Measurements from ENCODE around the gene POU6F2.

Gene POU6F2

DNA sequence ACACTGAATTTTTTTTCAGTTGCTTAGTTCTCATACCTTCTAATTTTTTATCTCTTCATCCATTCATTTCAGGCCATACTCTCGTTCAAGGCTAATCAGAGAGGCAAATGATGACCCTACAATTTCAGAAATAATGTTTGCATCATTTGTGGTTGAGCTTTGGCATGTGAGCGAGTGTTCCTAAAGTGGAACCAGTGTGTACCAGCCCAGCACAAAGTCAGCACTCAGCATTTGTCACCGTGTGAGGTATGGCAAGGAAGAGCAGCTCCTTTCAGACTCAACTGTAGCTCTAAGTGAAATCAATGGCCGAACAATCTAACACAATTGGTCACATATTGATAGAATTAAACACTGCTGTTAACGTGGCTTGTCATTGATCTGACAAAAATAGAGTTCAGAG lies 154.6 kb downstream of the POU6F2 start:
- no peak for DNase-seq (ENCODE audit: low spot score)
- H3K4me3 ChIP-seq: no peak overlapping the region
- TF ChIP-seq, protein P1, sequence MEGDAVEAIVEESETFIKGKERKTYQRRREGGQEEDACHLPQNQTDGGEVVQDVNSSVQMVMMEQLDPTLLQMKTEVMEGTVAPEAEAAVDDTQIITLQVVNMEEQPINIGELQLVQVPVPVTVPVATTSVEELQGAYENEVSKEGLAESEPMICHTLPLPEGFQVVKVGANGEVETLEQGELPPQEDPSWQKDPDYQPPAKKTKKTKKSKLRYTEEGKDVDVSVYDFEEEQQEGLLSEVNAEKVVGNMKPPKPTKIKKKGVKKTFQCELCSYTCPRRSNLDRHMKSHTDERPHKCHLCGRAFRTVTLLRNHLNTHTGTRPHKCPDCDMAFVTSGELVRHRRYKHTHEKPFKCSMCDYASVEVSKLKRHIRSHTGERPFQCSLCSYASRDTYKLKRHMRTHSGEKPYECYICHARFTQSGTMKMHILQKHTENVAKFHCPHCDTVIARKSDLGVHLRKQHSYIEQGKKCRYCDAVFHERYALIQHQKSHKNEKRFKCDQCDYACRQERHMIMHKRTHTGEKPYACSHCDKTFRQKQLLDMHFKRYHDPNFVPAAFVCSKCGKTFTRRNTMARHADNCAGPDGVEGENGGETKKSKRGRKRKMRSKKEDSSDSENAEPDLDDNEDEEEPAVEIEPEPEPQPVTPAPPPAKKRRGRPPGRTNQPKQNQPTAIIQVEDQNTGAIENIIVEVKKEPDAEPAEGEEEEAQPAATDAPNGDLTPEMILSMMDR (IDR thresholded peaks at IDR 0.05): no peak
- H3K27ac ChIP-seq: no peak overlapping the region

DNA sequence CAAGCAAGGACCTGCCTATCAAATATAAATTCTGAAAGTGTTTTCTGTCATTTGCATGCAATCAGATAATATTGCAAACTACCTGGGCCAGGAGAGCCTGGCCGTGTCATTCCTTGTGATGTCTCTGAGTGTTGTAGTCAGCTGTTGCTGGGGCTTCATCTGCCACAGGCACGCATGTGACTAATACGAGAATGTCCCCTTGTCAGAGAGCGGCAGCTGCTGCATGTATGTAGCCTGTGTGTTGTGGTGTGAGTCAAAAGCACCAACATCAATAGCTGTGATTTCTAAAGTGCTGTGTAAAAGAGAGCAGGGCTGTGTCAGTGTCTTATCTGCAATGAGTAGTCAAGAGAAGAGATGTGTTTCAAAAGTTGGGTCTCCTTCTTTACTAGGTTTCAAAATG lies 155.4 kb downstream of the POU6F2 start:
- TF ChIP-seq, protein P1 (IDR thresholded peaks at IDR 0.05): no peak
- DNase-seq (ENCODE audit: low spot score): no peak
- no peak overlapping the region for H3K27ac ChIP-seq
- H3K4me3 ChIP-seq: no peak overlapping the region

DNA sequence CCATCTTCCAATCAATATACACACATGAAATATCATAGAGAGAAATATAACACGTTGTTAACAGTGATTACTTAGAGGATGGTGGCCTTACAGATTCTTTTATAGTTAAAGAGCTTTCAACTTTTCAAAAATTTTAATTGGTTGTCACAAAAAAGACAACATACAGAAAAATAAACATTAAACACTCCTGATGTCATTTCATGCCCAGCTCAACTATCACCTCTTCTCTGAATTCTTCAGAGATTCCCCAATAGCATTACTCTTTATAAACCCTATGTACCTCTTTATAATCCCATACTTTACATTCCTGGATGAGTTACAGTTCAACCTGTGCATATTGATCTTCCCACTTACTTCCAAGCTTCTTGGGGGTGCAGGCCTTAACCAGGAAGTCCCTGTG lies 159.8 kb downstream of the POU6F2 start:
- TF ChIP-seq, protein P1 (IDR thresholded peaks at IDR 0.05): no peak
- Histone ChIP-seq H3K27ac (no peak overlapping the region), H3K4me3 (no peak overlapping the region)
- DNase-seq (ENCODE audit: low spot score): no peak

DNA sequence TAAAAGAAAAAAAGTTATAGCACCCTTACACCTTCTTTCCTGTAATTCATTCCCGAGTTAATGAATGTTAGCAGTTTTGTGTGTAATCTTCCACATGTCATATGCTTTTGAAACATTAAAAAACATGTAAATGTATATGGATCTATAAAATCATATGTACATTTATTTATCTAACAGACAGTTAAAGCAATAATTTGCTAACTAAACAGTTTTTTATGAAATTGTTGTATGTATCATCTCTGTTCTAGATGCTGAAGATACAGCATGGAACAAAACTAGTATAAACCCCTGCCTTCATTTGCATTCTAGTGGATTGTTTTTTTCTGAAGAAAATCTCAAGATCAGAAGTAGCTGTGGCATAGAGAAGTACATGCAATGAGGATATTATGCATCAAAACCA lies 165.0 kb downstream of the POU6F2 start:
- TF ChIP-seq, protein P1 (IDR thresholded peaks at IDR 0.05): no peak
- no peak for DNase-seq (ENCODE audit: low spot score)
- Histone ChIP-seq H3K27ac (no peak overlapping the region), H3K4me3 (no peak overlapping the region)

DNA sequence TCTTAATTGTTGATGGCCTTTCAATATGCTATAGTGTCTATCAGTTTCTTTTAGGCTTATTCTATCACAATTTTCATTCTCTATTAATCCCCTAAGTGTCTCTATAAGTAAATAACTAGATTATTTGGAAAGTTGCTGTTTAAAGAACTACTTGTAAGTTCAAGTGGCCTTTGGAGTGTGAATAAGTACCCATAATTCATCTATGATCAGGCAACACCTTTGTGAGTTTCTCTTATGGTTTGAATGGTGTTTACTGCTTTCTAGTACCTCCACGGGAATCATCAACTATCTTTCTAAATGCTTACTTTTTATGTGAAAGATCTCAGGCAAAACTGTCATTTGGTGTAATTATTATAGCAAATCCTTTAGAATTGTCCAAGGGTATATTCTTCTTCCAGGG lies 166.7 kb downstream of the POU6F2 start:
- TF ChIP-seq, protein P1 (IDR thresholded peaks at IDR 0.05): no peak
- DNase-seq (ENCODE audit: low spot score): no peak
- H3K27ac ChIP-seq: no peak overlapping the region
- no peak overlapping the region for H3K4me3 ChIP-seq

DNA sequence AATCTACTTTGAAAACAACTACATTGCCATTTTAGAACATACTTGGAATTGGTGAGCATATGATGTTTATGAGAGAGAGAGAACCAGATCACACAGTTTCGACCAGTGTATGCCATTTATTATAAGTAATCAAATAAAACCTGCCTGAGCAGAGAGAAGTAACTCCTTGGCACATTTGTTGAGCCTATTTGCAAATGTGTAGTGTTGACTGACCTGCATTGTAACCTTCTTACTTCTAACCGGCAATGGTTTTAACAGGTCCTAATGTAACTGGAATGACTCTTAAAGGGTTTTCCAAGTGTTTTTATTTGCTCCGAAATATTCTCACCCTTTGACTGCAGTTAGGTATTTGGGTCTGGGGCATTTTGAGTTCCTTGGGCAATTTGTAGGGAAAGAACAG lies 167.6 kb downstream of the POU6F2 start:
- TF ChIP-seq, protein P1 (IDR thresholded peaks at IDR 0.05): no peak
- H3K4me3 ChIP-seq: no peak overlapping the region
- no peak for DNase-seq (ENCODE audit: low spot score)
- H3K27ac ChIP-seq: no peak overlapping the region

DNA sequence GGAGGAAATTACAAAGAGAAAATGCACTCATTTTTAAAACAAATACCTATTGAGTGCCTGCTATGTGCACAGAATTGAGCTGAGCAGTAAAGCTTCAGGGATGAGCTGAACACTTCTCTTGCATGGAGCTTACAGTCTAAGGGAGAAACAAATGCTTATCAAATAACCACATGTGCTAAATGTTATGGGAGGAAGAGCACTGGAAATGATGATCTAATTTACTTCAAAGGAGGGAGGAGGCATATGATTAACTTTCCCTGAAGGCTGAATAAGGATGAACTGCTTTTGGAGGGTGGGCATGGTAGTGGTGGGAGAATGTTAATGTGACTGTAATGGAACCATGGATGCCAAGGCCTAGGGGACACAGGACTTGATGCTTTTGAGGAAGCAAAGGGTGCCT lies 168.2 kb downstream of the POU6F2 start:
- TF ChIP-seq, protein P1 (IDR thresholded peaks at IDR 0.05): no peak
- no peak overlapping the region for H3K4me3 ChIP-seq
- no peak overlapping the region for H3K27ac ChIP-seq
- no peak for DNase-seq (ENCODE audit: low spot score)

Measured in coronary artery (tissue), 2 donors.